K562 (cell line): Measurements from ENCODE around the gene ECM1. TPM values are rescaled to one million over a fixed set of nuclear protein-coding genes. Genes with fewer than 3 reads are reported as not detected.

Source experiments
- CTBP1 ChIP-seq: fragments of 450-650 bp; IDR thresholded peaks from 2 replicates; pipeline ENCODE4 v1.6.1; 2016; ENCODE audit warnings: borderline replicate concordance
- E2F3 ChIP-seq: fragments of 250-450 bp; sonication (Bioruptor Pico); IDR thresholded peaks from 2 replicates; pipeline ENCODE4 v1.4.0; 2020; ENCODE audit warnings: mild to moderate bottlenecking
- GATA2 ChIP-seq: sonication (generic); formaldehyde crosslinking; IDR thresholded peaks from 2 replicates; pipeline ENCODE4 v1.4.0; 2020; ENCODE audit warnings: mild to moderate bottlenecking, missing genetic modification reagents
- GTF2E2 ChIP-seq: fragments of 200-800 bp; sonication (Bioruptor generic); IDR thresholded peaks from 2 replicates; pipeline ENCODE4 v1.6.1; 2016; ENCODE audit warnings: missing genetic modification characterization, missing compliant biosample characterization
- HDAC1 ChIP-seq, 2 experiments: fragments of 450-650 bp; IDR thresholded peaks; 2 replicates each; pipeline ENCODE4 v1.6.1; 2016 to 2017; ENCODE audit warnings: inconsistent platforms in 1 of 2, mild to moderate bottlenecking in 1 of 2, moderate library complexity in 1 of 2
- HDAC3 ChIP-seq: fragments of 450-650 bp; IDR thresholded peaks from 2 replicates; pipeline ENCODE4 v1.6.1; 2018; ENCODE audit warnings: borderline replicate concordance, mild to moderate bottlenecking, moderate library complexity; ENCODE audit not compliant: partially characterized antibody
- HDAC8 ChIP-seq: fragments of 450-650 bp; IDR thresholded peaks from 2 replicates; pipeline ENCODE4 v1.6.1; 2016; ENCODE audit warnings: mild to moderate bottlenecking, missing genetic modification characterization, moderate library complexity, missing compliant biosample characterization
- HOXB6 ChIP-seq: fragments of 250-450 bp; sonication (Bioruptor Pico); IDR thresholded peaks from 2 replicates; pipeline ENCODE4 v1.5.1; 2022; ENCODE audit warnings: mild to moderate bottlenecking, borderline replicate concordance
- ILK ChIP-seq: fragments of 450-650 bp; IDR thresholded peaks from 2 replicates; pipeline ENCODE4 v1.6.1; 2016; ENCODE audit warnings: missing genetic modification characterization, low read depth, mild to moderate bottlenecking, missing compliant biosample characterization, moderate library complexity, borderline replicate concordance
- MAFK ChIP-seq: IDR thresholded peaks from 2 replicates; pipeline ENCODE4 v1.6.1; 2011; ENCODE audit warnings: low read length, improper control_type of control experiment
- PHF20 ChIP-seq: fragments of 450-650 bp; IDR thresholded peaks from 2 replicates; pipeline ENCODE4 v1.6.1; 2018; ENCODE audit not compliant: partially characterized antibody
- POLR3G ChIP-seq: IDR thresholded peaks from 2 replicates; pipeline ENCODE4 v1.6.1; 2011; ENCODE audit not compliant: insufficient read length, insufficient replicate concordance; ENCODE audit errors: extremely low read depth
- SMARCC2 ChIP-seq: fragments of 450-650 bp; IDR thresholded peaks from 2 replicates; pipeline ENCODE4 v1.6.1; 2017; ENCODE audit warnings: antibody characterized with exemption, moderate library complexity, mild to moderate bottlenecking, low read depth
- TCF7 ChIP-seq: sonication (generic); IDR thresholded peaks from 2 replicates; pipeline ENCODE4 v1.6.1; 2016; ENCODE audit warnings: antibody characterized with exemption, borderline replicate concordance
- THAP12 ChIP-seq: fragments of 250-450 bp; sonication (Bioruptor Pico); IDR thresholded peaks from 2 replicates; pipeline ENCODE4 v1.9.0; 2021; ENCODE audit warnings: mild to moderate bottlenecking, inconsistent platforms
- USF1 ChIP-seq: sonication (generic); formaldehyde crosslinking; IDR thresholded peaks from 2 replicates; pipeline ENCODE4 v1.9.0; 2022; ENCODE audit warnings: mild to moderate bottlenecking, missing genetic modification reagents
- ZFP36 ChIP-seq: fragments of 150-350 bp; IDR thresholded peaks from 2 replicates; pipeline ENCODE4 v1.6.1; 2018; ENCODE audit warnings: low read length, low read depth; ENCODE audit not compliant: partially characterized antibody
- ZNF121 ChIP-seq: sonication (generic); formaldehyde crosslinking; conservative IDR thresholded peaks from 2 replicates; pipeline ENCODE4 v1.8.0; 2022; ENCODE audit warnings: missing genetic modification reagents
- ZNF449 ChIP-seq: fragments of 250-450 bp; sonication (Bioruptor Pico); IDR thresholded peaks from 2 replicates; pipeline ENCODE4 v1.8.0; 2022; ENCODE audit warnings: moderate library complexity, mild to moderate bottlenecking, inconsistent platforms
- ZNF511 ChIP-seq: sonication (generic); formaldehyde crosslinking; IDR thresholded peaks from 2 replicates; pipeline ENCODE4 v1.8.0; 2022; ENCODE audit warnings: mild to moderate bottlenecking, missing genetic modification reagents
- ZNF551 ChIP-seq: fragments of 250-450 bp; sonication (Bioruptor Pico); IDR thresholded peaks from 2 replicates; pipeline ENCODE4 v1.5.0; 2021; ENCODE audit warnings: mild to moderate bottlenecking, moderate library complexity
- ZNF583 ChIP-seq: fragments of 250-450 bp; sonication (Bioruptor Pico); IDR thresholded peaks from 2 replicates; pipeline ENCODE4 v1.4.0; 2020
- polyA plus RNA-seq, 8 experiments: library from polyadenylated mRNA; depleted of rRNA in 4 of 8; stranded (reverse) in 5 of 8; unstranded in 3 of 8; fragments of >200 nt; fragmentation: Nextera tagmentation in 2 of 8; fragmentation: Illumina TruSeq in 1 of 8; extraction: Ambion mirVana in 2 of 8; extraction: Trizol in 1 of 8; gene quantifications; 2 replicates each; pipeline versions ENCODE4 v1.2.1 to v1.2.3, GENCODE V29; 2011 to 2014; ENCODE audit warnings: inconsistent platforms in 1 of 8, missing spikeins in 1 of 8
- total RNA-seq, 7 experiments: library from RNA; depleted of rRNA in 6 of 7; stranded (reverse); fragments of >200 nt in 6 of 7; fragmentation: Illumina TruSeq in 2 of 7; extraction: Trizol in 2 of 7; gene quantifications; 2 replicates each; pipeline versions ENCODE4 v1.2.1 to v1.2.3, GENCODE V29; 2011 to 2021; ENCODE audit warnings: low replicate concordance in 1 of 7
- TF ChIP-seq, protein P1 (sequence below): sonication (generic); formaldehyde crosslinking; IDR thresholded peaks from 2 replicates; pipeline ENCODE4 v1.8.1; 2022; ENCODE audit warnings: missing genetic modification reagents

The ECM1 gene
- total and polyA plus RNA-seq, 9 of the 15 experiments (the other 6 are each of a cell fraction or from before 2014, with no cell fraction given) = 6.6 to 52.2 (median 12.8) TPM

GRCh38 chr1:150486966-150487762 lies 20.7 kb upstream of the ECM1 start, which contains the start of gene TARS2 (continued):
- TF ChIP-seq THAP12 (no peak), CTBP1 (peak; percentile 91), ZNF121 (CRISPR knock-in tag) (no peak), ZFP36 (peak; percentile 20), HDAC8 (no peak), TCF7 (no peak; the same call in 1 of the 2 replicates), PHF20 (peak; percentile 98), ZNF511 (CRISPR knock-in tag) (no peak), ZNF583 (CRISPR knock-in tag) (0 out of 2 replicates have a peak, but pooled peaks have one; percentile 33), E2F3 (CRISPR knock-in tag) (no peak), HOXB6 (CRISPR knock-in tag) (no peak), MAFK (no peak), ZNF551 (CRISPR knock-in tag) (no peak), USF1 (CRISPR knock-in tag) (no peak), GATA2 (CRISPR knock-in tag) (no peak), ZNF449 (no peak), SMARCC2 (no peak), POLR3G (no peak), GTF2E2 (tag) (peak; percentile 92), HDAC3 (peak; percentile 47), HDAC1 (IDR thresholded peaks at IDR 0.05) (peak; percentile 48 to 89; a peak in 3 of 4 replicates), ILK (tag) (no peak)
- TF ChIP-seq, protein P1, sequence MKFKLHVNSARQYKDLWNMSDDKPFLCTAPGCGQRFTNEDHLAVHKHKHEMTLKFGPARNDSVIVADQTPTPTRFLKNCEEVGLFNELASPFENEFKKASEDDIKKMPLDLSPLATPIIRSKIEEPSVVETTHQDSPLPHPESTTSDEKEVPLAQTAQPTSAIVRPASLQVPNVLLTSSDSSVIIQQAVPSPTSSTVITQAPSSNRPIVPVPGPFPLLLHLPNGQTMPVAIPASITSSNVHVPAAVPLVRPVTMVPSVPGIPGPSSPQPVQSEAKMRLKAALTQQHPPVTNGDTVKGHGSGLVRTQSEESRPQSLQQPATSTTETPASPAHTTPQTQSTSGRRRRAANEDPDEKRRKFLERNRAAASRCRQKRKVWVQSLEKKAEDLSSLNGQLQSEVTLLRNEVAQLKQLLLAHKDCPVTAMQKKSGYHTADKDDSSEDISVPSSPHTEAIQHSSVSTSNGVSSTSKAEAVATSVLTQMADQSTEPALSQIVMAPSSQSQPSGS (CRISPR knock-in tag) = no peak
